OCI-M1 (cell line): ENCODE data around the gene ERGIC3.

Source experiments
- DNase-seq: peaks from one replicate; lab custom pipeline; 2025; lab: John Stamatoyannopoulos, UW

The ERGIC3 gene

DNA sequence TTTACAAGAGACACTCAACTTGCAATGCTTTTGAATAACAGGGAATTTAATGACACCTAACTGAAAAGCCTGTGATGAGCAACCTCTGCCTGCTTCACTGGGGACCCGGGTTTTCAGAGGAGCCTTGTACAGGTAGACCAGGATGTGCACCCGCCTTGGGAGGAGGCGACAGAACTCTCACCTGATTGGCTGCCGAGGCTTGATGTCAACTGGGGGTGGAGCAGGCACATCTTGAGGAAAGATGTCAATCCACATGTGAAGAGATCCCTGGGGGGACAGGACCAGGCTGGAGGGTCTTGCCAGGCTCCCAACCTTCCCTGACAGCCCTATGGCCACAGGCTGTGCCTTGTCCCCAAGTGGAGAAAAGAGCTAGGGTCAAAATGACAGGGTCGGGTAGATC, 19.8 kb downstream of the ERGIC3 start:
- no peak for DNase-seq

DNA sequence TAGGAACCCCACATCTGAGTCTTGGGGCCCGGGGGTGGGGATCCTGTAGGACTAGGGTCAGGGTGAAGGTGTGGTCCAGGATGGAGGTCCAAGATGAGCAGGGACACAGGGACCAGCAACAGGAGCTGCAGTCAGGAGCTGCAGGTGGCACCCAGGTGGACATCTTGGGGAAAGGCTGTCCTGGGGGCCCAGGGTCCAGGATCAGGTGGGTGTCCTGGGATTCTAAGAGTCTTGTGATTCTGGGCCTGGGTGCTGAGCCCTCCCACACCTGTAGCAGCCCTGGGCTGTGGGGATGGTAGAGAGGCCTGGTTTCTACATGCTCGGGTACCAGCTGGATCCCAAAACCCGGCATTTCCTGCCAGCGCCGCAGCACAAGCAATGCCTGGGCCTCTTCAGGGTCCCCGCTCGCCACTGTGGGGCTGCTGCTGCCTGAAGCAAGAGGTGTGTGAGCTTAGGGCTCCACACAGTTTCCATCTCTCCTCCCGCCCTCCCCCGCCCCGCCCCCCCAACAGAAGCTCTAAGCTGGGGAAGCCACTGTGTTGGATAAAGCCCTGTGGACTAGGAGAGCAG, 20.7 kb downstream of the ERGIC3 start:
- DNase-seq, result no peak

DNA sequence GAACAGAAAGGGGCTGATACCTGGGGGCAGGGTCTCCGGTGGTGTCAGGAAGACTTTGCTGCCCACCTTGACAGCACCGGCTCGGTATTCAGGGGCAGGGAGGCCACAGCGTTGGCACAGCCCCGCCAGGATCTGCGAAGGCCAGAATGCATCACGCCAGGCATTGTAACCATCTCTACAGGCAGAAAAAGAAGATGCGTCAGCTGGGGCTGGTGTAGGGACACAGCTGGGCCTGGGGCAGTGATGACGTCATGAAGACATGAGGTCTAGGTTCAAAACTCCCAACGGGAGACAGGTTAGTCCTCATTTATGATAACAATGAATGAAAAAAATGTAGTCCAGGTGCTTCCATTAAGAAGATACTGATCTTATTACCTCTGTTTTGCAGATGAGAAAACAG, 22.0 kb downstream of the ERGIC3 start:
- no peak for DNase-seq

DNA sequence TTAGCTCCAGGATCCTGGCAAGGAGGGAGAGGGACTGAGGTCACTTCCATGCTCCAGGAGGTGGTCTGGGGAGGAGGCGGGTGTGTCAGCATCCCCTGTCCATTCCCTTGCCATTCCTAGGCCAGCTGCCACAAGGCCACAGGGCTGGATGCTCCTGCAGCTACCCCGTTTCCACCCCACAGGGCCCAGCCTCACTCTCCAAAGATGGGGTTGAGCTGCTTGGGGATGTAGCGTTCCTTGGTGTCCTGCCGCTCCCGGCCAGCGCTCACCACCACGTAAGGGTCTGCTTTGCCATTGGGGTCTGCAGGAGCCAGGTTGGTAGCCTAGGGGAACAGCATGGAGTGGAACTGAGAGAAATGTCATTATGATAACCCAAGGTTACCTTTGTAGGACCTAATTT, 23.0 kb downstream of the ERGIC3 start:
- DNase-seq, result no peak

DNA sequence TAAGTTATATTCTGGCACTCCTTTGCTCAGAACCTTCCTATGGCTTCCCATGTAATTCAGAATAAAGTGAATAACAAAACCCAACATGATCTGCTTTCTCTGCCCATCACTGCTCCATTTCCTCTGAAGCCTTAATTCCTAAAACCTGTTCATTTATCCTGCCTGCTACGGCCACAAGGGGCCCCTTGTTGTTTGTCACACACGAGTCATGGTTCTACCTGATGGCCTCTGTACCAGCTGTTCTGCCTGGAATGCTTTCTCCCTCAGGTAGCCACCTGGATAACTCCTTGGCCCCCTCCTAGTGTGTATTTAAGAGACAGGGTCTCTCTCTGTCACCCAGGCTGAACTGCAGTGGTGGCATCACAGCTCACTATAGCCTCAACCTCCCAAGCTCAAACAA, 26.8 kb downstream of the ERGIC3 start:
- DNase-seq, result peak; percentile 14

DNA sequence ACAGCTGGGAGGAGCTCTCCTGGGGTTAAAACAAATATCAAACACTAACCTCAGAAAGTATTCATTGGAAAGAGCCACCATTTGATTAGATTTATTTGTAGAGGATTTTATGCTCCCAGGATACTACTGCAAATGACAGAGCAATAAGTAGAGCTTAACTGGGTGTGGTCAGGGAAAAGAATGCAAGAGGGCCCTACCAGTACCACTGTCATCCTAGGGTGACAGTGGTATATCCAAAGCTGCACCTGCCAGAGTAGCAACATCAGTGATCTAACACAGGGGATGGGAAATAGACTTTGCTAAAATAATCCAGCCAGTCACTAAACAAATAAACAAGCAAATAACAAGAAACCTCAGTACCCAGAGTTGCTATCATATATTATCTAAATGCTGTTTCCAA, 29.7 kb downstream of the ERGIC3 start:
- DNase-seq, result no peak

DNA sequence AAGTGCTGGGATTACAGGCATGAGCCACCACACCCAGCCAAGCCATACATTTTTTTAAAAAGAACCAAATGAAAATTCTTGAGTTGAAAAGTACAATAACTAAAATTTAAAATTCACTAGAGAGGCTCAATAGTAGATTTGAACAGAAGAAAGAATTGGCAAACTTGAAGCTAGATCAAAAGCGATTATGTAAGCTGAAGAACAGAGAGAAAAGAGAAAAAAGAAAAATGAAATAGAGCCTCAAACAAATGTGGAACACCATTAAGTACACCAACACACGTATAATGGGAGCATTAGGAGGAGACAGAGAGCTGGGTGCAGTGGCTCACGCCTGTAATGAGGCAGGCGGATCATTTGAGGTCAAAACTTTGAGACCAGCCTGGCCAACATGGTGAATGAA, 31.0 kb downstream of the ERGIC3 start:
- DNase-seq, result no peak

DNA sequence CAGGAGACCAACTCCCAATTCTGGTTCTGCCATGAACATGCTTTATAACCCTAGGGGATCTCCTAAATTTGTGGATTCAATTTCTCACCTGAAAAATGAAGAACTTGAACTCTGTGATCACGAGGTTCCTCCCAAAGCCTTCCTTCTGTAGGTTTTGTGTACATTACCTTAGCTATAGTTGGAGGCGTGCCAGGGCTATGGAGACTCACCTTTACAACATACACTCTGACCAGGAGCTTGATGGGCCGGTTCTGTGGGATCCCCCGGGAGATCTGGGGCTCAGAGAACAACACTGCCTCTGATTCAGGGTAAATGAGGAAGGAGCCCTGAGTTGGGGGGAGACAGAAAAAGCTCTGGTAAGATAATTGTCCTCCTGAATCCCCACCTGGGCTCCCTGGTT, 34.1 kb downstream of the ERGIC3 start:
- no peak for DNase-seq

DNA sequence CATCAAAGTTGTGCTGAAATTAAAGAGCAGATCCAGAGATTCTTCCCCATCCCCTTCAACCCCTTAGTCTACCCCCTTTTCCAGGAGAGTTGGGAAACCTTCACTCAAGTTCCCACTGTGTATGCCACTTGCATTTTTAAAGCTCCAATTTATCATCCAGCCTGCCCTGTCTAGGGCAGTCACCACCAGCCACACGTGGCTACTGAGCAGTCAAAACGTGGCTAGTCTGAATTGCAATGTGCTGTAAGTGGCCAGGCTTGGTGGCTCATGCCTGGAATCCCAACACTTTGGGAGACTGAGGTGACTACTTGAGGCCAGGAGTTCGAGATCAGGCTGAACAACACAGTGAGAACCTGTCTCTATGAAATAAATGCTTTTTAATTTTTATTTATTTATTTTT, 34.9 kb downstream of the ERGIC3 start:
- no peak for DNase-seq

DNA sequence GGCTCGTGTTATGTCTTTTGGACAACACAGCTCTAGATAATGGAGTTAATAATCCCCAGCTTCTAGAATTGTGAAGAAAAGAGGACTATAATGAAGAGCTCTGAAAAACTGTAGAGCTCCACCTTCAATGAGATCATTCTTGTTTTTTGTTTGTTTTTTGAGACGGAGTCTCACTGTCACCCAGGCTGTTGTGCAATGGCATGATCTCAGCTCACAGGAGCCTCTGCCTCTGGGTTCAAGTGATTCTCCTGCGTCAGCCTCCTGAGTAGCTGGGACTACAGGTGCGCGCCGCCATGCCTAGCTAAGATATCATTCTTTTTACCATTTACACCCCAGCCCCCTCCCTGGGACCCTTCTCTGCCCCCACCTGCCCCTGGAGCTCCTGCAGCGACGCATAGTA, 36.6 kb downstream of the ERGIC3 start:
- DNase-seq, result no peak

DNA sequence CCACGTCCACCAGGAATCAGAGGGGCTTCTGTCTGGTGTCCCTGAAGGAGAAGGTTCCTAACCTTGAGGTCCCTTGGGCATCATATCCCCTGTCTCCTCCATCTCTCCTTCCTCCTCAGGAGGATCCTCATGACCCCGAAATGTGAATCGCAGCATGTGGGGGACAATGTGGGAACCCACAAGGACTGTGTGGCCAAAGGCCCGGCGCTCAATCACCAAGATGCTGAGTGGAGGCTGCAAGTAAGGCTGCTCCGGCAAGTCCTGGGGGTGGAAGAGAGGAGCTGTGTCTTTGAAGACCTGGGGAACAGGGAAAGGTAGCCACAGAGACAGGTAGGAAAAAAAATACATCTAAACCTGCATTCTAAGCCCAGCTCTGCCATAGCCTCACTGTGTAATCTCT, 37.3 kb downstream of the ERGIC3 start:
- no peak for DNase-seq

DNA sequence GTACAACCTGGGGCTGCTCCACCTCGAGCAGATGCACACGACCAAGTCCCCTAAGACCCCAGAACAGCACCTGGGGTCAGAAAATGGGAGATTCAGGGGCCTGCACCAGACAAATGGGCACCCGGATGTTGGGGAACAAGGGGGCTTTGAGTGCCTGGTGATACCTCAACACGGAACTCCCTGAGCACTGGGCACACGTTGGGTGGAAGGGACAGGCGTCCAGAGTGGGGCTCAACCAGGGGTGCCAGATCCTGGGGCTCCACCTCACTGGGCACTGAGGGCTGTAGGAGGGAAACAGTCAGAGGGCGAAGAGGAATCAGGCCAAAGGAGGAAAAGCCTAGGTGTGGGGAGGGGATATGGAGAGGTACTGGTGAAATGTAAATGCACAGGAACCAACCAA, 40.3 kb downstream of the ERGIC3 start:
- DNase-seq, result no peak

DNA sequence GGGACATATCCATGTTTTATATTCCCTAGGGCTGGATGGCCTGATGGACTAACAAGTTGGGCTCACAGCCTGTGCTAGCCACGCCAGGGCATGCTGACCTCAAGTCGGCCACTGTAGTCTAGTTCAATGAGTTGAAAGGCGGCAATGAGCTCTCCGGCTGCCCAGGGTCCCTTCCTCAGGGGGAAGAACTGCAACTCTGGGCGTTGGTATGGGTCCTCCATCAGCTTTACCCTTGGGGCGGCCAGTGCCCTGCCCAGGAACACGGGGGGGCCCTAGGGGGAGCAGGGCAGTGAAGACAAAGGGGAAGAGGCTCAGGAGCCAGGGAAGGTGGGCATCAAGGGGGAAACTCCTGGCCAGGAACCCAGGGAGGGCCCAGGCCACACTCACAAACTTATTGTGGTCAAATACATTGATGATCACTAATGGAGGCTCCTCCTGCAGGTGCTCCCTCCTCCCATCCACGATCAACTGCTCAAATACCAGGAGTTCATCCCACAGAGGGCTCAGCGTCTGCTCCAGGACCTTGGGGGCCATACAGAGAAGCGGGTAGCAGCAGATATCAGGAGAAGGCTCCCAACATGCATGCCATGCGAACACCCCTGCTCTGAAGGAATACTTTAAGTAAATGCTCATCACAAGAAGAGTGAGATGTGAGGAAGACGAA, 41.0 kb downstream of the ERGIC3 start:
- DNase-seq, result no peak

DNA sequence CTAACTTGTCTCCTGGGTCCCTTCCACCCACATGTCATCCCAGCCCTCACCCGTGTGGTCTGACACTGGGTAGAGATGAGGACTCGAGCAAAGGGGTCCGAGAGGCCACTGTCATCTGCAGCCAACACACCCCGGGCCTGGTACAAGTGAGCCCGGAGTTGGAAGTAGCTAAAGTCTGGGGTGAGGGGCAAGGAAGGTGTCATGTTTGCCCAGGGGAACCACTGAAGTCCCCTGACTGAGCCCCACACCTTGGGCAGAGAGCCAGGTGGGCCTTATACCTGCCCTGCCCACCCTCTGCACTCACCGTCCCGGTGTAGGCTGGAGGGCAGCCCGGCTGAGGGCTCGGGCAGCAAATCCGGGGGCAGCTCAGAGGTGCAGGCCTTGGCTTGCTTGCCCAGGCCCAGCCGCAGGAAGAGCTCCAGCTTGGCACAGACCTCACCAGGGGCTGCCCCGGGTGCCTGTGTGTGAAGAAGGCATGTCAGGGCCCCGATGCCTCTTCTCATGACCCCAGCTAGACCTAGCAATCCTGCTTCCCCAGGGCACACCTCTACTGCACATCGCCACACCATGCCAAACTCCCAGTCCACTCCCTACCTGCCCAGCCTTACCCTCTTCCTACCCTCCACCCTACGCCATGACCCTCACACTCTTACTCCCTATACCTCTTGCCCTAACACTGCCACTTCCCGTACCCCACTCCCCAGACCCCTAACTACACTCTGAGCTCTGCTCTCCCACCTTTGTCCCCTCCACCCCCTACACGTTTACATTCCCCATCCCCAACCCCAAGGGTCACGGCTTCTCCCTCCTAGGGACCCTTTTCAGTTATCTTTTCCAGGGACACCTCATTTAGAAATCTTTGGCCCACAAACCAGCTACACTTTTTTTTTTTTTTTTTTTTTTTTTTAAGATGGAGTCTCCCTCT, 42.0 kb downstream of the ERGIC3 start:
- DNase-seq, result no peak

DNA sequence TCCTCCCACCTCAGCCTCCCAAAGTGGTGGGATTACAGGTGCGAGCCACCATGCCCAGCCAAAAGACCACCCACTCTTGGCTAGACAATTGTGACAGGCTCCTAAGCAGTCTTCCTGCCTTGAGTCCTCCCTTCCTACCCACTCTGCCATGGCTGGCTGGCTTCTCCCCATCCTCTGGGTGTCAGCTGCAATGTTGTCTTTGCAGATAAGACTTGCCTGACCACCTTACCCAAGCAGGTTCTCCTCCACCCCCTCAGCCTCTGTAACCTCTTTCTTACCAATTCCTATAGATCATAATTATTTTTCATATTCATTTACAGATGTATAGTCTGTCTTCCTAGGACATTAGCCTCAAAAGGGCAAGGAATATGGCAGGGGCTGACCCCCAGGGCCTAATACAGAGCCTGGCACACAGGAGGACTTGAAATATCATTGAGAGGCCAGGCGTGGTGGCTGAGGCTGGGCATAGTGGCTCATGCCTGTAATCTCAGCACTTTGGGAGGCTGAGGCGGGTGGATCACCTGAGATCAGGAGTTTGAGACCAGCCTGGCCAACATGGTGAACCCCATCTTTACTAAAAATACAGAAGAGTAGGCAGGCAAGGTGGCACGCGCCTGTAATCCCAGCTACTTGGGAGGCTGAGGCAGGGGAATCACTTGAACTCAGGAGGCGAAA, 45.0 kb downstream of the ERGIC3 start:
- DNase-seq, result no peak

DNA sequence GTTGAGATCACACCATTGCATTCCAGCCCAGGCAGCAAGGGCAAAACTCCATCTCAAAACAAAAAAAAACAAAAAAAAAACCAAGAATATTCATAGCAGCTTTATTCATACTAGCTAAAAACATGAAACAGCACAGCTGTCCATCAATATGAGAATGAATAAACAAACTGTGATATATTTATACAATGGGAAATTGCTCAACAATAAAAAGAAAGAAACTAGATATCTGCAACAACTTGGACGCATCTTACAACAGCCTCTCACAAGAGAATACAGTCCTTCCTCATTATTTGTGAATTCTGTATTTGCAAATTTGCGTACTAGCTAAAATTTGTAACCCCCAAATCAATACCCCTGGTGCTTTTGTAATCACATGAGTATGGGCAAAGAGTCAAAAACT, 45.6 kb downstream of the ERGIC3 start:
- no peak for DNase-seq

DNA sequence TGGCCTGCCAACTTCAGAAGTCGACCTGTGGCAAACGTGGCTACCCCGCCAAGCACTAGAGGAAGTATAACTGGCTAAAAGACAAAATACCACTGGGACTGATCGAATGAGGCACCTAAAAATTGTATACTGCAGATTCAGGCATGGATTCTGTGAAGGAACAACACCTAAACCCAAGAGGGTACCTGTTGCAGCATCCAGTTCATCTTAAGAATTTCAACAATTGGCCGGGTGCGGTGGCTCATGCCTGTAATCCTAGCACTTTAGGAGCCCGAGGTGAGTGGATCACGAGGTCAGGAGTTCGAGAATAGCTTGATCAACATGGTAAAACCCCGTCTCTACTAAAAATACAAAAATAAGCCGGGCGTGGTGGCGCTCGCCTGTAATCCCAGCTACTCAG, 46.5 kb downstream of the ERGIC3 start:
- no peak for DNase-seq

DNA sequence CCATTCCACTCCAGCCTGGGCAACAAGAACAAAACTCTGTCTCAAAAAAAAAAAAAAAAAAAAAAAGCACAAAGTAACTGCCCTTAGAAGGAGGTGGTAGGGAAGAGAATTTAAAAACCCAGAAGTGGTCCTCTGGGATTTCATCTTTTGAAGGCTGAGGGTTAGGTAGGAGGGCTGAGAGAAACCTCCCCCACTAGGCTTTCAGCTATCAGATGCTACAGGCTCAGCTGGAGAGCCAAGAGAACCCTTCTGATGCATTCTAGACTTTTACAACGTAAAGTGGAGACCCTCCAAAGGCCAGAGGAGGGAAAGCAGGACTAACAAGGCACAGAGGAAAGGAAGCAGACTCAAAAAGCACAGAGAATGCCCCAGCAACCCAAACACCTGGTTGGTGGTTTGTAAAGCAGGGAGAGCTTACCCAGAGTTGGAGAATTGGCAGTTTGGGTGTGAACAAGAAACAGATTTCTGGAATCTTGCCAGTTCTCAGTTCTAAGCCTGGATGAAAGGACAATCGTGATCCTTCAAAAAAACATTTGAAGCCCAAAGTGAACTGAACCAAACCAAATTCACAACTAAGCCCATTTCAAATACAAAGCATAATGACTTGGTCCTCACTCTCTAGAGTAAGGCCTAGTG, 50.6 kb downstream of the ERGIC3 start:
- no peak for DNase-seq

DNA sequence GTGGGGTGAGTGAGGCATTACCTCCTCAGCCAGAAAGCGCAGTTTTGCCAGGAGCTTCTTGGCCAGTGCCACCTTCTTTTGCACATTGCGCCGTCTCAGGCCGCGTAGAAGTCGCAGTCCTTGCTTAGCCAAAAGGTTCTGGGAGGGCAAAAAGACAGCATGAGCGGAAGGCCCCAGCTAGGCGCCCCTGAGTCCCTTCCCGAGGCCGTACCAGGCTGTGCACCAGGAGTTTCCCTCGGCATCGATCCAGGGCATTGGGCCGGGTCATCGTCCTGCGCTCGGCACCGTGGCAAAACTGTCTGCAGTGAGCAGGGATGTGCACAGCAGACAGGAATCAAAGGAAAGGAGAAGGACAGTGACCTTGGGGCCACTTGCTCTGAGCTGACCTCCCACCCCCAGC, 53.6 kb downstream of the ERGIC3 start:
- no peak for DNase-seq

DNA sequence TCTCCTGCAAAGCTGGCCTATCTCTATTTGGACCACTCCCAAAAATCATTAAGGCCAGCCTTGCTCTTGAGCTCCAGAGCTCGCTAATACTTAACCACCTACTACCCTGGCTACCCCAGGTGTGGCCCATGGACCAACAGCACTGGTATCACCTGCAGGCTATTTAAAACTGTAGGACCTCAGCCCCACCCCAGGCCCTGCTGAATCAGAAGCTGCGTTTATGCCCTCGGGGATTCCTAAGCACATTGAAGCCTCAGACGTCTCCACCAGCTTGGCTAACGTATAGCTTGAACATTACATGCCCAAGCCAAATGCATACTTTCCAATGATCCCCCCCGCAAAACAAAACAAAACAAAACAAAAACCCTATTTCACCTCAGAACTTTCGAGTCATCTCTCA, 54.0 kb downstream of the ERGIC3 start:
- DNase-seq, result no peak

DNA sequence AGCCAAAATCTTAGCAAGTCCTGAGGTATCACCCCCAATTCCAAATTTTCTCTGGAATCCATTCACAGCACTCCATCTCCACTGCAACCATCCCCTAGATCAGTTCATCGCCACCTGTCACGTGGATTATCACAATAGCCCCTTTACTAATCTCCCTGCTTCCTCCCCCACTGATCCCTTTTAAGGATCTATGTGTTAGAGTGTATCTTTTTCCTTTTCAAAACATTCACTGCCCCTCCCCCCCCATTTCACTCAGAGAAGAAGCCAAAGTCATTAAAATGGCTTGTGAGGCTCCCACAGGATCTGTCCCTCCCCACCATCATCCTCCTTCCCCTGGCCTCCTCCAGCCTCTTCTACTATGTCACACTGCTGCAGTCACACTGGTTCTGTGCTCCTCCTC, 55.3 kb downstream of the ERGIC3 start:
- DNase-seq, result no peak

DNA sequence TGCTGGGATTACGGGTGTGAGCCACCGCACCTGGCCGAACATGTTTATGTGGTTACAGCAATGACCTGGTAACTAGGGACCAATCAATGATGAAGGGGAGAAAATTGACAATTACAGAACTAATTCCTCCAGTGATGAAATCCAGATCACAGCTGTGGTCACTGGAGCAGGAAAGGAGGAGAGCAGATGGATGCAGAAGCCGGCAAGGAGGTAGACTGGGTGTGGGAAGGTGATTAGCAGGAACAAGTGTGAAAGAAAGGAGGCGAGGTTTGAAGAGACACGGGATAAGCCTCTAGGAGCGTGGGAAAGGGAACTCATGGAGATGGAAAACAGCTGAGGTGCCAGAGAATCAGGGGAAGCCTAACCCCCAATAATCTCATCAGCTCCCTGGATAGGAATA, 56.6 kb downstream of the ERGIC3 start:
- no peak for DNase-seq
